ENCODE measurements around the gene PCYT1A. TPM values are rescaled to one million over a fixed set of nuclear protein-coding genes. Genes with fewer than 3 reads are reported as not detected.

The PCYT1A gene
- total RNA-seq, 1 experiment from 2014 or later = 28.5 TPM

GRCh38 chr3:196216089-196216564 lies 71.4 kb downstream of the PCYT1A start, which contains the start of gene SLC51A:
TSS of gene SLC51A (plus strand) at chr3:196216534. CDS start at chr3:196216713, 179 bp downstream.
- ATAC-seq (peak; percentile 84), DNase-seq (ENCODE audit: low spot score) (peak; percentile 64)
- peak within 1 kb of the TSS; percentile 70 for H3K4me3 Mint-ChIP-seq
- no peaks in the 10 kb centered on the region for H3K27me3 Mint-ChIP-seq (ENCODE audit: low read depth)
- H3K9me3 Mint-ChIP-seq = no peaks in the 10 kb centered on the region
- TF ChIP-seq ZNF219 (CRISPR knock-in tag; IDR thresholded peaks at IDR 0.05; ENCODE audit: borderline replicate concordance) (no peak), SOX15 (CRISPR knock-in tag; IDR thresholded peaks at IDR 0.05) (no peak), SP1 (CRISPR knock-in tag; conservative IDR thresholded peaks at IDR 0.05) (0 out of 2 replicates have a peak, but pooled peaks have one; percentile 24)
- TF ChIP-seq, protein P1, sequence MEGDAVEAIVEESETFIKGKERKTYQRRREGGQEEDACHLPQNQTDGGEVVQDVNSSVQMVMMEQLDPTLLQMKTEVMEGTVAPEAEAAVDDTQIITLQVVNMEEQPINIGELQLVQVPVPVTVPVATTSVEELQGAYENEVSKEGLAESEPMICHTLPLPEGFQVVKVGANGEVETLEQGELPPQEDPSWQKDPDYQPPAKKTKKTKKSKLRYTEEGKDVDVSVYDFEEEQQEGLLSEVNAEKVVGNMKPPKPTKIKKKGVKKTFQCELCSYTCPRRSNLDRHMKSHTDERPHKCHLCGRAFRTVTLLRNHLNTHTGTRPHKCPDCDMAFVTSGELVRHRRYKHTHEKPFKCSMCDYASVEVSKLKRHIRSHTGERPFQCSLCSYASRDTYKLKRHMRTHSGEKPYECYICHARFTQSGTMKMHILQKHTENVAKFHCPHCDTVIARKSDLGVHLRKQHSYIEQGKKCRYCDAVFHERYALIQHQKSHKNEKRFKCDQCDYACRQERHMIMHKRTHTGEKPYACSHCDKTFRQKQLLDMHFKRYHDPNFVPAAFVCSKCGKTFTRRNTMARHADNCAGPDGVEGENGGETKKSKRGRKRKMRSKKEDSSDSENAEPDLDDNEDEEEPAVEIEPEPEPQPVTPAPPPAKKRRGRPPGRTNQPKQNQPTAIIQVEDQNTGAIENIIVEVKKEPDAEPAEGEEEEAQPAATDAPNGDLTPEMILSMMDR (IDR thresholded peaks at IDR 0.05) = no peak
- TF ChIP-seq, protein P2, sequence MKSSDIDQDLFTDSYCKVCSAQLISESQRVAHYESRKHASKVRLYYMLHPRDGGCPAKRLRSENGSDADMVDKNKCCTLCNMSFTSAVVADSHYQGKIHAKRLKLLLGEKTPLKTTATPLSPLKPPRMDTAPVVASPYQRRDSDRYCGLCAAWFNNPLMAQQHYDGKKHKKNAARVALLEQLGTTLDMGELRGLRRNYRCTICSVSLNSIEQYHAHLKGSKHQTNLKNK (CRISPR knock-in tag; IDR thresholded peaks at IDR 0.05) = no peak
- H3K36me3 Mint-ChIP-seq = no peaks in the 10 kb centered on the region
- H3K4me1 Mint-ChIP-seq = peaks cover 36% of the 10 kb centered on the region
- no peak within 1 kb of the TSS for H3K27ac Mint-ChIP-seq
- CTCF ChIA-PET = interaction anchor here (0.8 to 1.6 kb wide), 3 partner anchors 37 to 307 kb away, joined by 3 to 4 read pairs (median 3); no protein-coding TSS in a partner anchor
- POLR2A ChIA-PET = no interaction called here

- H3K27ac Mint-ChIP-seq = no peak overlapping the region
- ChIA-PET POLR2A (no interaction called here), CTCF (interaction anchor here (0.8 to 1.6 kb wide), 2 partner anchors 12 to 307 kb away, joined by 3 to 4 read pairs; no protein-coding TSS in a partner anchor)
- peaks cover 39% of the 10 kb centered on the region for H3K4me1 Mint-ChIP-seq
- ATAC-seq (no peak), DNase-seq (ENCODE audit: low spot score) (no peak)
- no peaks in the 10 kb centered on the region for H3K9me3 Mint-ChIP-seq
- no peaks in the 10 kb centered on the region for H3K36me3 Mint-ChIP-seq
- H3K4me3 Mint-ChIP-seq = no peak overlapping the region
- no peaks in the 10 kb centered on the region for H3K27me3 Mint-ChIP-seq (ENCODE audit: low read depth)
- TF ChIP-seq, protein P3, sequence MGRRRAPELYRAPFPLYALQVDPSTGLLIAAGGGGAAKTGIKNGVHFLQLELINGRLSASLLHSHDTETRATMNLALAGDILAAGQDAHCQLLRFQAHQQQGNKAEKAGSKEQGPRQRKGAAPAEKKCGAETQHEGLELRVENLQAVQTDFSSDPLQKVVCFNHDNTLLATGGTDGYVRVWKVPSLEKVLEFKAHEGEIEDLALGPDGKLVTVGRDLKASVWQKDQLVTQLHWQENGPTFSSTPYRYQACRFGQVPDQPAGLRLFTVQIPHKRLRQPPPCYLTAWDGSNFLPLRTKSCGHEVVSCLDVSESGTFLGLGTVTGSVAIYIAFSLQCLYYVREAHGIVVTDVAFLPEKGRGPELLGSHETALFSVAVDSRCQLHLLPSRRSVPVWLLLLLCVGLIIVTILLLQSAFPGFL (CRISPR knock-in tag; IDR thresholded peaks at IDR 0.05; ENCODE audit: borderline replicate concordance) = no peak
- TF ChIP-seq NFE2L1 (CRISPR knock-in tag; IDR thresholded peaks at IDR 0.05) (no peak), STAT6 (CRISPR knock-in tag; conservative IDR thresholded peaks at IDR 0.05; ENCODE audit: low read depth) (no peak), ZNF396 (CRISPR knock-in tag; IDR thresholded peaks at IDR 0.05; ENCODE audit: borderline replicate concordance) (no peak)
These were observed 72.0 kb downstream of the PCYT1A start for GRCh38 chr3:196215493-196216020.

GRCh38 chr3:196214783-196215441 lies 72.6 kb downstream of the PCYT1A start:
- Mint-ChIP-seq H3K27ac (no peak overlapping the region), H3K36me3 (no peaks in the 10 kb centered on the region), H3K27me3 (ENCODE audit: low read depth) (no peaks in the 10 kb centered on the region), H3K9me3 (no peaks in the 10 kb centered on the region), H3K4me1 (peaks cover 37% of the 10 kb centered on the region), H3K4me3 (no peak overlapping the region)
- ATAC-seq (no peak), DNase-seq (ENCODE audit: low spot score) (no peak)
- TF ChIP-seq GABPB1 (CRISPR knock-in tag; IDR thresholded peaks at IDR 0.05) = peak; percentile 74; the same call in 1 of the 2 replicates
- no peak for TF ChIP-seq CDX4 (CRISPR knock-in tag; IDR thresholded peaks at IDR 0.05; ENCODE audit: borderline replicate concordance)
- TF ChIP-seq ZNF671 (CRISPR knock-in tag; IDR thresholded peaks at IDR 0.05) = no peak
- ChIA-PET CTCF (interaction anchor here (0.8 to 1.6 kb wide), 2 partner anchors 13 to 308 kb away, joined by 3 to 4 read pairs; no protein-coding TSS in a partner anchor), POLR2A (no interaction called here)
